Measurements from ENCODE around the gene YPEL2.

DNA sequence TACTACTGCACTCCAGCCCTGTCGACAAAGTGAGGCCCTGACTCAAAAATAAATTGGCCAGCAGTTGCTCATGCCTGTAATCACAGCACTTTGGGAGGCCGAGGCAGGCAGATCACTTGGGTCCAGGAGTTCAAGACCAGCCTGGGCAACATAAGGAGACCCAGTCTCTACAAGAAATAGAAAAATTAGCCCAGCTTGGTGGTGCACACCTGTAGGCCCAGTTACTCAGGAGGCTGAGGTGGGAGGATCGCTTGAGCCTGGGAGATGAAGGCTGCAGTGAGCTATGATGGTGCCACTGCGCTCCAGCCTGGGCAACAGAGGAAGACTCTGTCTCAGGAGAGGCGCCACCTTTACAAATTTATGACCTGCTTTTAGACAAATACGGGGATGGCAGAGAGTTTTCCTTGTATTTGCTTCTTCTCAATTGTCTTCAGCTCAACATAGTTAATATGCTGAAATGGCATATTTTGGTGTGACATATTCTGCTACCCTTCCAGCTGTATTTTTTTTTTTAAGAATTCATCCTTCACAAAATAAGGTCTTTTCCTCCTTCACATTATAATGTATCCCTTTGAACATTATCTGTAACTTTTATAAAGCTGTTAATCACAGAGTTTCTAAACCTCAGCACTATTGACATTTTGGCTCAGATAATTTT is 21.1 kb upstream of the YPEL2 start:
- TF ChIP-seq, protein P1, sequence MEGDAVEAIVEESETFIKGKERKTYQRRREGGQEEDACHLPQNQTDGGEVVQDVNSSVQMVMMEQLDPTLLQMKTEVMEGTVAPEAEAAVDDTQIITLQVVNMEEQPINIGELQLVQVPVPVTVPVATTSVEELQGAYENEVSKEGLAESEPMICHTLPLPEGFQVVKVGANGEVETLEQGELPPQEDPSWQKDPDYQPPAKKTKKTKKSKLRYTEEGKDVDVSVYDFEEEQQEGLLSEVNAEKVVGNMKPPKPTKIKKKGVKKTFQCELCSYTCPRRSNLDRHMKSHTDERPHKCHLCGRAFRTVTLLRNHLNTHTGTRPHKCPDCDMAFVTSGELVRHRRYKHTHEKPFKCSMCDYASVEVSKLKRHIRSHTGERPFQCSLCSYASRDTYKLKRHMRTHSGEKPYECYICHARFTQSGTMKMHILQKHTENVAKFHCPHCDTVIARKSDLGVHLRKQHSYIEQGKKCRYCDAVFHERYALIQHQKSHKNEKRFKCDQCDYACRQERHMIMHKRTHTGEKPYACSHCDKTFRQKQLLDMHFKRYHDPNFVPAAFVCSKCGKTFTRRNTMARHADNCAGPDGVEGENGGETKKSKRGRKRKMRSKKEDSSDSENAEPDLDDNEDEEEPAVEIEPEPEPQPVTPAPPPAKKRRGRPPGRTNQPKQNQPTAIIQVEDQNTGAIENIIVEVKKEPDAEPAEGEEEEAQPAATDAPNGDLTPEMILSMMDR (IDR thresholded peaks at IDR 0.05) = no peak
- TF ChIP-seq POLR2AphosphoS5 (IDR thresholded peaks at IDR 0.05) = no peak
